Measurements from ENCODE around the gene RFTN1.

The RFTN1 gene

DNA sequence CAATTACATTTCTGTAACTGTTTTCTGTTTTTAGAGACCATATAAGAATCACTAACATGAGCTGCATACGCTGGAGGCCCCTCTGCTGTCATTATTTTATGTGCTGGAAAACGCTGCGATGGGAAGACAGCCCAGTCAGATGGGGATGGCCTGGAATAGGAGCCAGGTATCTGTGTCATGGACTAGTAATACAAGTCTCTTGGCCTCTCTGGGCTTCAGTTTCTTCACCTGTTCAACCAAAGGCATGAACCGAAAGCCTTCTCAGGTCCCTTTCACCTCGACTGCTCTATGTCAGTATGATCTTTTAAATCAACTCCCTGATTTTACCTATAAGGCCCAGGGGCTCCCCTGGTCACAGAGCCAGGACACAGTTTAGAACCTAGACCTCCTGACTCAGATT is 14.6 kb upstream of the RFTN1 start:
- DNase-seq = no peak

DNA sequence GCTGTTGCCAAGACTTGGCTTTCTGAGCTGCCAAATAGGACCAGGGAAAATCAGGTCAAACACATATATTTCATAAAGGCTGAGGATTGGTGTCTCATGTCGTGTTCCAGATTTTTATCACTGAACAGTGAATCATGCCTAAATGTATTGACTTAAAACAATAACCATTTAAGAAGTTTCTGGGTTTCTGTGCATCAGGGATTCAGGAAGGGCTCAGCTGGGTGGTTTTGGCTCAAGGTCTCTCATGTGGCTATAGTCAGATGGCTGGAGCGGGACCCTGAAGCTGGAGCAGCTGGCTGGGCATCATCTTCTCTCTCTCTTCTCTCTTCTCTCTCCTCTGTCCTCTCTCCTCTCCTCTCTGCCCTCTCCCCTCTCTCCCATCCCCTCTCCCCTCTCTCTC is 10.7 kb upstream of the RFTN1 start:
- no peak for DNase-seq

DNA sequence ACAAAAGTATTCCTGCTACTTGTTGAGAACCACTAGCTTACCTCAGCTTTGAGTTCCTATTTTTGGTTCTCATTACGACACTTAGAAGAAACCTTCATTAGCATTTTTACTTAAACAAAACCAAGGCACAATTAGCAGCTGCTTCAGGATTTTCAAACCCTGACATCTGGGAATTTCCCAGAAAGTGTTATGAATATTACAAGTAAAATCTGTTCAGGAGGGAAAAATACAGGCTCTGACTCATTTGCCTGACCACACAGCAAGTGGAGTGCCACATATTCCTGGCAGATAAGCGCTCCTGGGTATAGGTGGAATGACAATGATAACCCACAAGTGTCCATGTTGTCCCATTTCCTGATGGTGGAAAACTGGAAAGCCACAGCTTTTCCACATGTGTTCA is 10.3 kb upstream of the RFTN1 start:
- DNase-seq = no peak

DNA sequence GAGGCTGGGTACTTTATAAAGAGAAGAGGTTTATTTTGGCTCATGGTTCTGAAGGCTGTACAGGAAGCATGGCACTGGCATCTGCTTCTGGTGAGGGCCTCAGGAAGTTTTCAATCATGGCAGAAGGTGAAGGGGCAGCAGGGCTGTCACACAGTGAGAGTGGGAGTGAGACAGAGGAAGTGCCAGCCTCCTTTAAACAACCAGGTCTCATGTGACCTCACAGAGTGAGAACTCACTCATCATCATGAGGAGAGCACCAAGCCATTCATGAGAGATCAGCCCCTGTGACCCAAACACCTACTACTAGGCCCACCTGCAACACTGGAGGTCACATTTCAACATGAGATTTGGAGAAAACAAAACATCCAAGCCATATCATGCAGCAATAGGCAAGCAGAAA is 9.3 kb upstream of the RFTN1 start:
- DNase-seq = no peak

DNA sequence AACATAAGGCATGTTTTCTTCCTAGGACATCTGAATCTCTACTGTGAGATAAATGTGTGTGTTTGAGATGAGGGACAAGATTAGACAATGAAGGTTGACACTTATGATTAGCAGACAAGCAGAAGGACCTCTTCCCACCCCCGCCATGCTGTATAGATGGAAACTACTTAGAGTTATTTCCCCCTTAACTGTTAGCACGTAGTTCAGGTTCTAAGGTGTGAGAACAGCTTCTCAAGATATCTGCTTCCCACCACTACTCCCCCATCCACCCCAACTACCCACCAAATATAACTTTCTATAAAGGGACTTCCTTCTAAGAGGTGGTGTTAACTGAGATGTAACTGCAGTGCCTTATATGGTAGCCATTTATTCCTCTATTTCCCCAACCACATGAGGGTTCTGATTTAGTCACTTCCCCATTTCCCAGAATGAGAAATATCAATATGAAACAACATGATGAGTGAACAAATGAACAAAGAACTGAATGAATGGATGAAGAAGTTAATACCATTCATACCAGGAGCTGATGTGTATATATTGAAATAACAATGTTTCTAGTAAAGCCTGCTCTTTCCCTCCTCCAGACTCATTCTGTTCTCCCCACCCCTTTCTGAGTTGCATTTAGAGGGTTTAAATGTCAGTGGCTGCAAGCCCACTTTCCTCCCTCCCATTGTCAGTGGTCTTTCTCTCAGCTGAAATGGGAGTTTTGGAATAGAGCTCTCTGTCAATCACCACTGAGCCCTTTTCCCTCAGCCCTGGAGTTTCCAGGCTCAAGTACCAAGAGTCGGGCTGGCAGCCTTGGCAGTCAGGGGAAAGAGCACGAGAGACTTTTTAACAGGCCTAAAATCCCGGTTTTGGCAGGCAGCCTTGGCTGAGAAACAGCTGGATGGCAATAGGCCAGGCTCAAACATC is 7.7 kb upstream of the RFTN1 start:
- no peak for DNase-seq

DNA sequence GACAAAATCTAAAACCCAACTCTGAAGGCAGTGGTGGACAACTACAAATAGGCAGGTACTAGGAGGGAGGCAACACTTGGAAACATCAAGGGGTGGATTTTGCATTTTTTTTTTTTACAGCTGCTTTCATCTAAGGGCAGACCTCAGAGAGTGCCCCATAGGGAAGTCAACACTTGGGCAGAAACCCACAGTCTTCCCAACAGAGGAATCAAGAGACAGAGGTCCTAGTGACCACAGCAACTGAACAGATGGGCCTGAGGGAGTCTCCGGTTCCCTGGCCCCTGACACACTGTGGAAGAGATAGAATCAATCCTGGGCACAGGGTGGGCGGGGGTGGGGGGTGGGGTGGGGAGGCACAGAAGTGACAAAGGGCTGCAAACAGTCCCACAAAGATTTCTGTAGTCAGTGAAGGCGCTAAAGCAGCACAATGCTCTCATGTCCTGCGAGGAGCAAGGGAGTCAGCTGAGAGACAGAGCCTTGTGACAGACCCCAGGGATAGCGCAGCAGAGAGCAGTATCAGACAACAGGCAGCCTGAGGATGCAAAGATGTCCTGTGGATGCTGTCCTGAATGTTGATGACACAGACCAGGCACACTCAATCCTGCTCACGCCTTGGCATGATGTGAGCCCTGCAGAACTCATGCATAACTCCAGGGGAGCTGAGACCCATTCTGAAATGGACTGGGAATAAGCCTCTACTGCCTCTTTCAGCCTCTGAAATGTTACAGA is 6.9 kb upstream of the RFTN1 start:
- no peak for DNase-seq

DNA sequence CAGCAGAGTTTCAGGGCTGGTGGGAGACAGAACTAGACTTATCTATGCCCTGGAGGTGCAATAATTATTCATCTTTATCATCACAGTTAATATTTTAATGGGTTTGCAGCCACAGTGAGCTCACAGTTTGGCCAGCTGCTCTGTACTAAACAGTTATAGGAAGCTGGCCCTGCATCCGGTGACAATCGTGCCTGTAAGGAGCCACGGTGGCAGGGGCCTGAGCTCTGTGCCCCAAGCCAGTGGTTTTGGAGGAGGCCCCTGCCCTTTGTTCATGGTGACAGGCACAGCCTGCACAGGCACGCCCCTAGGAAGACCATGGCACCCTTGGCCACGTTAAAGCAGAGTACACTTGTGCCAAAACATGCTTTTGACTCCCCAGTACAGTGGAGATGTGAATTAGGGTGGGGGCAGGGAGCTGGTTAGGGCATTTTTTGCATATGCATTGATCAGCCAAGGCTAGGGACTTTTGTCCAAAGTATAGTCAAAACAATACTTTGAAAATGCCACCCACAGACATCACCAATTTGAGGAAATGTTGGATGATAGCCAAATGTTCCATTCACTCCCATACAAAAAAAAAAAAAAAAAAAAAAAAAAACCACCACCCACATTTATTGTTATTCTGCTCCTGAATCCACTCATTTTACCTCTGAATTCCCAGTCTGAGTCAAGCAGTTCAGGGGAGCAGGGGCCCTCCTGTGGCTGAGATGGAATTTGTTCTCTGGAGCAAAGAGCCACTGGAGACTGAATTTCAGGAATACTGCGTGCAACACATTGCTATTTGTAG is 3.4 kb upstream of the RFTN1 start:
- no peak for DNase-seq

DNA sequence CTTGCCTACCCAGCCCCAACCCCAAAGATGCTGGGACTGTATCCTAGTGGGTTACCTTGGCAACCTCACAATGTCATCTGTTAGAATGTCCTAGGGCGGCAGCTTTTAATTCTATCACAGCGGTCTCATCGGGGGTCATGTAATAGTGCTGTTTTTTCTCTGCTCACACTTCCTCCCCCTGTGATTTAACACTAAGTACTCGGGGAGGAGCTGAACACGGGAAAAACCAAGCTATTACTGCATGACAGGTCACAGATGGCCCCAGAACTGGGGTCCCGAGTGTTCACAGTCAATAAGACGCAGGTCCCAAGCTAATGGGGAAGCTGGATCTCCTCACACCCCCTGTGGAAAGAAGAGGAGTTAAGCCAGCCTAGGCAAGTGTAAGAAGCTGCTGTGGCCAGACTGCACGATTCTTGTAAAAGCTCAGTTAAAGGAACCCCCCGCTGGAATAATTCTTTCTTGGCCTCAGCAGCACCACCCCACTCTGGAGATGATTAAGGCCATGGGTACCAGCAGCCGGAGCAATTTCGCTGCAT is 2.5 kb upstream of the RFTN1 start:
- no peak for DNase-seq

DNA sequence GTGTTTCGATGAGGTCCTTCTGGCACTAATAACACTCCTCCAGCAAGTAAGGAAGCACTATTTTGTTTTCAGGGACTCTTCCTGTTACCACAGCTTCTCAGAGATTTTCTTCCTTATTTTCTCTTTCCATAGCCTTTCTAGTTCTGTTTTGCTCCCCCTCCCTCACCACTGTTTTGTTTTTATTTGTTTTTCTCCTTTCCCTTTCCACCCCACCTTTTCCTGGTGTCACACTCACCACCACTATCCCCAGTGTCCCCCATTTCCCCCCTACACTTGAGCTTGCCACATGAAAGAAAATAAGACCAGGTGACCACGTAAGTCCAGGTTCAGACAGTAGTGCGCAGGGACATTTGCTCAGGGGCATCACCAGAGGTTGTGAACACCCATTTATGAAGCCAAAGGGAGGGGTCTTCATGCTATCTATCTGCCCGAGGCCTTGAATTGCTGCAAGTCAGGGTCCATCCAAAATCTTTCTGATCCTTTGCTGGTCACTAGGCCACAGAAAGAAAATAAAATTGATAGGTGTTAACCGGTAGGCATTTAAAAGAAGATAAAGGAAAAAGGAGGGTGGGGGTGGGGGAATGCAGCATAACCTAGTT is 1.4 kb upstream of the RFTN1 start:
- no peak for DNase-seq

DNA sequence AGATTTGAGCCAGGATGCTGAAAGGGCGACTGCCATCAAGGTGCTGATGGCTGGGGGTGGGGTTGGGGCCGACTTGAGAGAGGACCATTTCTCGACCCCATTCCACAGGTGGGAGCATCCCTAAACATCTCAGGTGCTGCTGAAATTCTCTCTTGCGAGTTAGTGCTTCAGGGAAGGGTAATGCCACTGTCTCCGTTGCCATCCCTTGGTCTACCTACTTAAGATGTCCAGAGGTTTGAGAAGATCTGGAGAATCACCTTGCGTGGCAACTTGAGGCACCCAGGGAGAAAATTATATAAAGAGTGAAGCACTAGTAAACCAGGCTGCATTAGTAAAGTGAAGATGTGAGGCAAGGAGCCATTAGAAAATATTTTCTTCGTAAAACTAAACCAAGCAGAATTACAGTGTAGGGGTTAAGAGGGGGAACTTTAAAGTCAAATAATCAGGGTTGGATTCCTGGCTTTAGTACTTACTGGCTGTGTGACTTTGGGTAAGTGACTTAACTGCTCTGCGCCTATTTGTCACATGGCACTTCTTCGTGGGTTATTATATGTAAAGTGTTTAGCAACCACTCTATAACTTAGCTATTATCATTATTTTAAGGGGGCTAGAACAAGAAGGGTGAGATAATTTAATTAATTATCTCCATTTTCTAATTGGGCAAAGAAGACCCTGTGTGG is 662 bp upstream of the RFTN1 start:
- DNase-seq = no peak

DNA sequence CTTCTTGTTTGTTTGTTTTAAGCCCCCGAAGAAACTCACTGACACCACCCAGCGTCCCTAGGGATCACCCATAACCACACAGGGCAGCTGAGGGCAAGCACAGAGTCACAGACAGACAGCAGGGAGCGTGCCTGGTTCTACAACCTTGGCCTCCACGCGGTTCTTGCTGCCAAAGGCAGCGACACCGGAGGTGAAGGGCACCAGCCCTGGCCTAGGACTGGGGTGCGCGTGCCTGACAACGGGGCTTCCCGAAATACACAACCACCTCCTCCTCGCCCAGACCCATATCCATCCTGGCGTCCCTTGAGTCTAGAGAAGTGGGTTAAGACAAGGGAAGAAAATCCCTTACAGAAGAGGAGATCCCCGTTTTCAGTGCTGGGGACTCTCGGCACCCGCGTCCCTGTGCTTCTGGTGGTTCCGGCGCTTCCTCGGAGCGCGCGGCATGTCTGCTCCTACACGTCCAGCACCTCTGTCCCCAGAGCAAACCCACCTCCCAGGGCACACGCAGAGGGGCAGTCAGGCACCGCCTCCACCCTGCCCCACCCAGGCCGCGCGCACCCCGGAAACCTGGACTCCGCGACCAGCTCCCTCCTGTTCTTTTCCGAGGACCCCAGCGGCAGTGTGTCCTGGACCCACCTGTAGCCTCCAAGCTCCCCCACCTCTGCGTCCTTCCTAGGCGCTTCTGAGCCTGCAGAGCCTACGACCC is 911 bp downstream of the RFTN1 start:
- peak; percentile 12 for DNase-seq

DNA sequence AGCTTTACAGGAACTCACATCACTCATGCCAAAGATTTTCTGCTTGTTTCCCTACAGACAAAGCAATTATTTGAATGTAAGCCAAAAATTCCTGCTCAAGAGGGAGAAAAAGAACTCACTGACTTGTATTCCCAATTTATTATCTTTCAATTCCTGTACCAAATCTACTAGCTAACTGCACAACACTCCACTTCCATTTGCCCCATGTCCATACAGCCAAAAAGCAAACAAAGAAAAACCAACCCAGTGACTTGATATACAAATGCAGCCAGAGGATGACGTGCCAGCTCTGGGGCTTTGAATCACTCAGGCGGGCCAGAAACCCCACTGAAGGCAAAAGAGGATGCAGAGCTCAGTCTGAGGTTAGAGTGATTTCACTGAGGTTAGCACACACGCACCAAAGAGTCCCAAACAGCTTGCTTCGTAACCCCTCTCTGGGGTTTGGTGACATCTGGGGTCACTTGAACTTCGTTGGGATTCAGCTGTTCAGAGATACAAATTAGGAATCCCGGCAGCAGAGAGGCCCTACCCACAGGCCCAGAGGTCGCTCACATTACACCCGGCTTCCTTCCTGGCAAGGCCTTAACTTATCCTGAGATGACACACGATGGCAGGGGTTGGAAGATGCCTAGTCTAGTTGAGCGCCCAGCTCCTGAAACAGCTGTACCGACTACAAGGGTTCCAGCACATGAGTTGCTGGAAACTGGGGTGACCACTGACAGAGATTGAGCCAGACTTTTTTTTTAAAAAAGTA is 1.6 kb downstream of the RFTN1 start:
- DNase-seq = peak; percentile 40

DNA sequence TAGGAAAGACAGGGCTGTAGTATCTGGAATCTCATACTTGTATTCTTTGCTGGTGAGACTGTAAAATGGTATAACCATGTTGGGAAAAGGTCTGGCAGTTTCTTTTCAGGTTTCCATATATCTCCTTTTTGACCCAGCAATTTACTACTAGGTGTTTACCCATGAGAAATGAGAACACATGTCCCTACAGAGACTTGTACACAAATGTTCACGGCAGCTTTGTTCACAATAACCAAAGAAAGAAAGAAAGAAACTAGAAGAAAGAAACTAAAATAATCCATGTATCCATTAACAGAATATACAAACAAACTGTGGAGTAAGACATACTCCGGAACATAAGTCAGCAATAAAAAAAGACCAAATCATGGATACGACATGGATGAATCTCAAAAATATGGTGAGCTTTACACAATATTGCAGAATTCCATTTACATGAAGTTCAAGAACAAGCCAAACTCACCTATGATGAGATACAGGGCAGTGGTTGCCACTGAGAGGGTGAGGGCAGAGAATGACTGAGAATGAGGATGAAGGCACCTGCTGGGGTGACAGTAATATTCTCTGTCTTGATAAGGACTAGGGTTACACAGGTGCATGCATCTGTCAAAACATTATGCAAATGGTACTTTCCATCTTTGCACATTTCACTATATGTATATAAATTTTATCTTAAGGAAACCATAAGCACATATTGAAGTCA is 2.7 kb downstream of the RFTN1 start:
- DNase-seq = no peak

DNA sequence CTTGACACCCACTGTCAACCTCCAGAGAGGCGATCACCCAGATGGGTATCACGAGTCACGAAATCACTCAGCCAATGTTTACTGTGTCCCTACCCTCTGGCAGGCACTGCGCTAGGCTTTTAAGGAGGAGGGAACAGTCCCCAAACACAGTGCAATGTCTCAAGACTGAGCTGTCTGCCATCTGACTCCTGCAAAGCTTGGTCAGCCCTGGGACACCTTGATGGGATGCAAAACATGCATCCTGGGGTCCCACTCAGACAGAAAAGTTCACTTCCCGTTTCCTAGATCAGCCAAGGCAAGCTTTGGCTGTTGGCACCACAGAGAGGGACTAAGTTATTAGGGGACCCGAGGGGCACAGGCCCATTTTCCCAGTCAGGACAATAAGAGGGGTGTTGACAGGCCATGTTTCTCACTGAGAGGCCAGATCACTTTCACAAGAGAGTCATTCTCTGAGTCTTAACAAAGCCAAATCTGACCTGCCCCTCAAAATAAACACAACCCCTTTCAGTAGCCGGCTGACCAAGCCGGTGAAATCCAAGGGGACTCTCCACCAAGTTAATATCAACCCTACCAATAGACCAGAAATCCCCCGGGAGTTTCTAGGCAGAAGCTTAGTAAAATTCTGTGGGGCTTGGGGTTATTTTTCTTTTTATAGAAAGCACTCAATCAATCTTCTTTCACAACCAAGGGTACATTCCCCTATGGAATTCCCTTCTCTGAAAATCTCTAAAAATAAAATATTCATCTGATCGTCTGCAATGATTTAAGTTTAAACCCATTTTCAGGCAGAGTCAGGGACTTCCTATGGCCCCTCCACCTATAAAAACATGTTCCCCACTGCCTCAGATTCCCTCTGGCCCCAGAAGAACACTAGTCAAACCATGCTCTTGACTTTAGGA is 3.5 kb downstream of the RFTN1 start:
- no peak for DNase-seq

DNA sequence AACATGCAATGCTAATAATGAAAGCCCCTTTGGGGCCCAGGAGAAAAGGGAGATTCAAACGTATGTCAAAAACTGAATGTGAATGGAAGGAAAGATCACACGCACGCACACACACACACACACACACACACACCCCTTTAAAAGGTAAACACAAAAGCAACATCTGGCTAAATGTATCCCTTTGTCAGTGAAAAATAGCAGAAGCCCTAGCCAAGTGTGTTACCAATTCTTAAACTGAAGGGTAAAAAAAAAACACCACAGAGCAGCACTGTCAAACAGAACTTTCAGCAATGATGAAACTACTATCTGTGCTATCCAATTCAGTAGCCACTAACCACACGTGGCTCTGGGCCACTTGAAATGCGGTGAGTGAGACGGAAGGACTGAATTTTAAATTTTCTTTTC is 4.9 kb downstream of the RFTN1 start:
- DNase-seq = no peak

DNA sequence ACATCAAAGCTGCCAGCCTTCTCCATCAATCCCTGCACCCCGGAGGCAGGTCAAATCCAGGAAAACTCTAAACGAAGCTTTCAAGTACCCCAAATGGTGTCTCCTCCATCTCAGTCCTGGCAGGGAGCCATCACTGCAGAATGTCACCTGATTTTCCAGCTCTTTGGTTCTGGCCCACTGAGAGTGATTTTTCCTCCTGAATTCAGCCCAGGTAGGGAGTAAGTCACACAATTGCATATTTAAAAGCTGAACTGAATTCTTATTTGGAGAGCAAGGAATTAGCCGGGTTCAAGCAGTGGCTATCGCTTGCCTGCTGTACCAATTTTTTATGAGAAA is 5.3 kb downstream of the RFTN1 start:
- no peak for DNase-seq

DNA sequence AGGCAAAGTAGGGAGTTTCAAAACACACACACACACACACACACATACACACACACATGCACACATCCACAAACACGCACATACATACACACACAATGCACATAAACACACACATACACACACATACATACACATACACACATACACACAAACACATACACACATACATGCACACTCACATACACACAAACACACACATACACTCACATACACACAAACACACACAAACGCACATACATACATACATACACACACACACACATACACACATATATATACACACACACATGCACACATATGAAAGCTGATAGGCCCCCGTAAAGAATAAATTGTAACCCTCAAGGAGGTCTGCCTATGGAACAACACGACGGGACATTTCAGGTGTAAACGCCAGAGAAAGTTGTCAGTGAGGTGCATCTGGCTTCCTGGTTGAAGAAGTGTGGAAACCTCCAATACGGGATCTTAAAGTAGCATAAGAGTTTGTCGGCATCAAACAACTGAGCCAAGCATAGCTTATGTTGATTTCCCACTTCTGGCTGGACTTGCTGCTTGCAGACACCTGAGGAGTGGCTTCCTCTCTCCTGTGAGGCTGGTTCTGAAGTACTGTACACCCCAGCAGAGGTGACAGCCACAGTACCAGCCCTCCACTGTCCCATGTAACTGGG is 5.8 kb downstream of the RFTN1 start:
- DNase-seq = no peak

DNA sequence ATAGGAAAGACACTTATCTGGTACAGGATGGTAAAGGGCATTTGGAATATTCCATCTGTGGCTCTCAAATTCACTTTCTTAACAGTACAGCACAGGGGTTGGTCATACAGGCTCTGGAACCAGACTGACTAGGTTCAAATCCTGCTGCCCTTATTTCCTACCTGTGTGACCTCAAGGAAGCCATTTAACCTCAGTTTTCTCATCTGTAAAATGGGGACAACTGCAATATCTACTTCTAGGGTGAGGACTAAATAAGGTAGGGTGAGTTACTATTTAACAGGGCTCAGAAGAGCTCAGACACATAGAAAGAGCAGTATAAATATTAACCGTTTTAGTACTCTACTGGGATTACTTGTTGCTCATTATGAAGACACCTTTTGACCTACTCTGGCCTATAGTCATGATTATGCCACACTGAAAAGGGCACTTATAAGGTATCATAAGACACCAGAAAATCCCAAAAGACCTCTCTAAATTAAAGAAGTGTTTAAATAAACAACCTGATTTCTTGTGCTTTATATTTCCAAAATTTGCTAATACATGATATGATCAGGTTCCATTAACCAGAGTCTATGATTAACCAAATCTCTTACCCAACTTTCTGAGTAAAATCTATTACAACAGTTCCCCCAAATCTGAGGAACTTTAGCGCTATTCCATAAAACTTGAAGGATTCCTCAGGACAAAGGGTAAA is 6.5 kb downstream of the RFTN1 start:
- DNase-seq = no peak
